PFSK-1 (cell line): ENCODE results near the gene PCSK9.

Experiments
- POLR2AphosphoS5 ChIP-seq: IDR thresholded peaks from 2 replicates; pipeline ENCODE4 v1.6.1; 2012; ENCODE audit warnings: low read depth, mild to moderate bottlenecking, control low read depth, low read length, moderate library complexity
- TAF1 ChIP-seq: IDR thresholded peaks from 2 replicates; pipeline ENCODE4 v1.6.1; 2012; ENCODE audit warnings: low read length, control low read depth, borderline replicate concordance; ENCODE audit not compliant: insufficient read depth
- TF ChIP-seq, protein P1 (sequence below), 2 experiments: IDR thresholded peaks; 2 replicates each; pipeline versions ENCODE4 v1.6.1 to v1.8.0; 2011 to 2012; ENCODE audit warnings: low read depth in 2 of 2, low read length in 2 of 2, control low read depth in 1 of 2, inconsistent platforms in 1 of 2, mild to moderate bottlenecking in 1 of 2, moderate library complexity in 1 of 2; ENCODE audit not compliant: insufficient read depth in 1 of 2

GRCh38 chr1:55052221-55053142 lies 13.1 kb downstream of the PCSK9 start:
- TF ChIP-seq POLR2AphosphoS5 (no peak), TAF1 (no peak)
- TF ChIP-seq, protein P1, sequence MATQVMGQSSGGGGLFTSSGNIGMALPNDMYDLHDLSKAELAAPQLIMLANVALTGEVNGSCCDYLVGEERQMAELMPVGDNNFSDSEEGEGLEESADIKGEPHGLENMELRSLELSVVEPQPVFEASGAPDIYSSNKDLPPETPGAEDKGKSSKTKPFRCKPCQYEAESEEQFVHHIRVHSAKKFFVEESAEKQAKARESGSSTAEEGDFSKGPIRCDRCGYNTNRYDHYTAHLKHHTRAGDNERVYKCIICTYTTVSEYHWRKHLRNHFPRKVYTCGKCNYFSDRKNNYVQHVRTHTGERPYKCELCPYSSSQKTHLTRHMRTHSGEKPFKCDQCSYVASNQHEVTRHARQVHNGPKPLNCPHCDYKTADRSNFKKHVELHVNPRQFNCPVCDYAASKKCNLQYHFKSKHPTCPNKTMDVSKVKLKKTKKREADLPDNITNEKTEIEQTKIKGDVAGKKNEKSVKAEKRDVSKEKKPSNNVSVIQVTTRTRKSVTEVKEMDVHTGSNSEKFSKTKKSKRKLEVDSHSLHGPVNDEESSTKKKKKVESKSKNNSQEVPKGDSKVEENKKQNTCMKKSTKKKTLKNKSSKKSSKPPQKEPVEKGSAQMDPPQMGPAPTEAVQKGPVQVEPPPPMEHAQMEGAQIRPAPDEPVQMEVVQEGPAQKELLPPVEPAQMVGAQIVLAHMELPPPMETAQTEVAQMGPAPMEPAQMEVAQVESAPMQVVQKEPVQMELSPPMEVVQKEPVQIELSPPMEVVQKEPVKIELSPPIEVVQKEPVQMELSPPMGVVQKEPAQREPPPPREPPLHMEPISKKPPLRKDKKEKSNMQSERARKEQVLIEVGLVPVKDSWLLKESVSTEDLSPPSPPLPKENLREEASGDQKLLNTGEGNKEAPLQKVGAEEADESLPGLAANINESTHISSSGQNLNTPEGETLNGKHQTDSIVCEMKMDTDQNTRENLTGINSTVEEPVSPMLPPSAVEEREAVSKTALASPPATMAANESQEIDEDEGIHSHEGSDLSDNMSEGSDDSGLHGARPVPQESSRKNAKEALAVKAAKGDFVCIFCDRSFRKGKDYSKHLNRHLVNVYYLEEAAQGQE (IDR thresholded peaks at IDR 0.05; ENCODE audit: insufficient read depth in 1 of 2, low read depth in 2 of 2, low read length in 2 of 2), result no peak
